Panc1 (cell line): ENCODE measurements around the gene DGCR2.

ENCODE experiments used
- CTCF ChIP-seq: fragments of 450-650 bp; IDR thresholded peaks from 2 replicates; pipeline ENCODE4 v1.5.1; 2017; ENCODE audit warnings: mild to moderate bottlenecking
- POLR2AphosphoS5 ChIP-seq: IDR thresholded peaks from 2 replicates; pipeline ENCODE4 v1.6.1; 2012; ENCODE audit warnings: mild to moderate bottlenecking, low read depth, low read length, moderate library complexity

GRCh38 chr22:19080853-19081252 is 41.4 kb downstream of the DGCR2 start:
- TF ChIP-seq CTCF (no peak), POLR2AphosphoS5 (no peak)
